ENCODE data around the gene KCTD17. TPM values are rescaled to one million over a fixed set of nuclear protein-coding genes. Genes with fewer than 3 reads are reported as not detected.

KCTD17 gene
- total and polyA plus RNA-seq, 12 donors: 6.9 to 49.2 (median 16.4) TPM

DNA sequence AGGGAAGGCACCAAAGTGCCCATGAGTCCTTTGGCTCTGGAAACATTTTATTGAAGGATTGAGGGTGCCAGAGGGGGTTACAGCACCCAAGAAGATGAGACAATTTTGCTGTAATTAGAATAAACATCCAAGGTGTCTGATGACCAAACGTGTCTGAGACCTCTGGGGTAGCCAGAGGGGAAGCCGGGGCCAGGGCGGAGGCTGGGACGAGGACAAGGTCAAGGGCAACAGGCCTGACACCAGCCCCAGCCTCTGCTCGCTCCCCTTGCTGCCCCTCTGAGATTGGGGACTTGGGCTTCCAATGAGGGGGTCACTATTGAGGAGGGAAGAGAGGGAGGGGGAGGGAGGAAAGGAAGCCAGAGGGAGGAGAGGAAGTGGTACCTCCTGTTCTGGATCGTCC, 32.4 kb downstream of the KCTD17 start:
- H3K36me3 ChIP-seq: no peaks in the 10 kb centered on the region
- H3K4me1 ChIP-seq: peaks cover 0 to 15% (median 0%) of the 10 kb centered on the region in 9 donors
- H3K27me3 ChIP-seq: peaks cover 0 to 42% (median 22%) of the 10 kb centered on the region in 7 donors
- H3K4me3 ChIP-seq: no peak overlapping the region
- DNase-seq (no peak), ATAC-seq (no peak)
- intact Hi-C loops (cut with DNase I): loop anchor here in 2 of 10 donors (5.0 kb wide), 1 partner anchor 118 kb away; no protein-coding TSS in a partner anchor
- no peak overlapping the region for H3K27ac ChIP-seq
- WGBS, 2 donors: 80 to 85% methylated on average over 6 of the region's 6 CpGs
- TF ChIP-seq, protein P1, sequence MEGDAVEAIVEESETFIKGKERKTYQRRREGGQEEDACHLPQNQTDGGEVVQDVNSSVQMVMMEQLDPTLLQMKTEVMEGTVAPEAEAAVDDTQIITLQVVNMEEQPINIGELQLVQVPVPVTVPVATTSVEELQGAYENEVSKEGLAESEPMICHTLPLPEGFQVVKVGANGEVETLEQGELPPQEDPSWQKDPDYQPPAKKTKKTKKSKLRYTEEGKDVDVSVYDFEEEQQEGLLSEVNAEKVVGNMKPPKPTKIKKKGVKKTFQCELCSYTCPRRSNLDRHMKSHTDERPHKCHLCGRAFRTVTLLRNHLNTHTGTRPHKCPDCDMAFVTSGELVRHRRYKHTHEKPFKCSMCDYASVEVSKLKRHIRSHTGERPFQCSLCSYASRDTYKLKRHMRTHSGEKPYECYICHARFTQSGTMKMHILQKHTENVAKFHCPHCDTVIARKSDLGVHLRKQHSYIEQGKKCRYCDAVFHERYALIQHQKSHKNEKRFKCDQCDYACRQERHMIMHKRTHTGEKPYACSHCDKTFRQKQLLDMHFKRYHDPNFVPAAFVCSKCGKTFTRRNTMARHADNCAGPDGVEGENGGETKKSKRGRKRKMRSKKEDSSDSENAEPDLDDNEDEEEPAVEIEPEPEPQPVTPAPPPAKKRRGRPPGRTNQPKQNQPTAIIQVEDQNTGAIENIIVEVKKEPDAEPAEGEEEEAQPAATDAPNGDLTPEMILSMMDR (IDR thresholded peaks at IDR 0.05): no peak
- H3K9me3 ChIP-seq: no peaks in the 10 kb centered on the region

DNA sequence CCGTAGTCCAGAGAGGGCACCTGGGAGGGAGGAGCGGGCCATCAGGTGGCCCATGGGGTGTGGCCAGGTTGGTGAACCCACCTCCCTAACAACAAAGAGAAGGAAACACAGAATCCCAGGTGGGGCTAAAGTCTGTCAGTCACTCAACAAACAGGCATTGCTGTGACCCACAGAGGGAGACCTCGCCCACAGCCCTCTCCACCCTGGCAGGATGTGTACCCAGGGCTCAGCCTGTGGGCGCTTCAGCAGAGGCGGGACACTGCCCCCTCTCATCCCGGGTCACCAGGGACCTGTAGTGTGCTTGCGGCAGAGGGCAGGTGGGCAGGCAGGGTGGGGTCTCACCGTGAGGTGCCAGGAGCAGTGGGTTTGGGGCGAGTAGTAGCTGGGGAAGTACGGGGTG, 32.8 kb downstream of the KCTD17 start:
- intact Hi-C loops (cut with DNase I): loop anchor here in 2 of 10 donors (5.0 kb wide), 1 partner anchor 118 kb away; no protein-coding TSS in a partner anchor
- Histone ChIP-seq H3K27ac (no peak overlapping the region), H3K4me1 (peaks cover 0 to 10% (median 0%) of the 10 kb centered on the region in 9 donors), H3K27me3 (peaks cover 0 to 47% (median 22%) of the 10 kb centered on the region in 7 donors), H3K9me3 (no peaks in the 10 kb centered on the region), H3K36me3 (no peaks in the 10 kb centered on the region), H3K4me3 (no peak overlapping the region)
- ATAC-seq: no peak
- no peak for DNase-seq
- WGBS, 2 donors: 87 to 89% methylated on average over 10 of the region's 10 CpGs
- TF ChIP-seq, protein P1 (IDR thresholded peaks at IDR 0.05): no peak

DNA sequence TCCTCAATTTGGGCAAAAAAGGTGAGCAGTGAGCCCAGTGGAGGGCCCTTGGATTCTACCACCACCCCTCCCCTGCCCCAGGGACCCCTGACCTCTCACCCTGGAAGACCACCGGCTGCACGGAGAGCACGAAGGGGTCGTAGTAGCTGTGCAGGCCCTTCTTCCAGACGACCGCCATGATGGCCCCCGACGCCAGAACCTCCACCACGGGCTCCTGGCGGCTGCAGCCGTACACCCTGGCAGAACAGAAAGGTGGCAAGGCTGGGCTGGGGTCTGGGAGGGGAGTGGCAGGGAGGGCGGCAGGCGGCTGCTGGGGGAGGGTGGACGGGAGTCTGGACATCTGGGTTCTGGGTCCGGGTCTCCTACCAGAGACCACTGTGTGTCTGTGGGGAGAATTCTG, 34.6 kb downstream of the KCTD17 start:
- H3K9me3 ChIP-seq: no peaks in the 10 kb centered on the region
- no peak overlapping the region for H3K27ac ChIP-seq
- no peaks in the 10 kb centered on the region for H3K4me1 ChIP-seq
- DNase-seq (no peak), ATAC-seq (no peak)
- WGBS, 2 donors: 72 to 76% methylated on average over 15 of the region's 15 CpGs
- H3K27me3 ChIP-seq: peaks cover 0 to 48% (median 27%) of the 10 kb centered on the region in 7 donors
- H3K4me3 ChIP-seq: no peak overlapping the region
- intact Hi-C loops (cut with DNase I): no loop called here
- TF ChIP-seq, protein P1 (IDR thresholded peaks at IDR 0.05): no peak
- H3K36me3 ChIP-seq: no peaks in the 10 kb centered on the region

DNA sequence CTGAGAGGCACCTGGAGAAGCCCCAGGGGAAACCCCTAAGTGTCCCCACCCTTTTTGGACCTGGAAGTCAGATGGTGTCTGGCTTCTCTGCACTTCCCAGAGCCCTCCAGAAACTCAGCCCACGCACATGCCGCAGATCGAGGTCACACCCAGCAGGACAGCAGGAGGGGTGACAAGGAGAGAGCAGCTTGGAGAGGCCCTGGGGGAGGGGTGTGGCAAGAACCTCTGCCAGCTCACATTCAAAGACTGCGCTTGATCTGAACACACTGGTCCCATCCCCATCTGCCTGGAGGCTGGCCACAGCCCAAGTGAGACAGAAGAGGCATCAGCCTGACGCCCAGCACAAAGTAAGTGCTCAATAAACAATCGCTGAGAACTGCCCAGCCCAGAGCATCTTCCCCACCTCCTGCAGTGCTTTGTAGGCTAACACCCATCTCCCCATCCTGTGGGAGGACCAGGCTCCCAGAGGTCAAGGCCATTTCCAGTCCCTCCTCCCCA, 36.6 kb downstream of the KCTD17 start:
- DNase-seq (no peak), ATAC-seq (no peak)
- intact Hi-C loops (cut with DNase I): no loop called here
- Histone ChIP-seq H3K9me3 (no peaks in the 10 kb centered on the region), H3K4me1 (no peaks in the 10 kb centered on the region), H3K27ac (no peak overlapping the region), H3K4me3 (no peak overlapping the region), H3K27me3 (peaks cover 0 to 55% (median 27%) of the 10 kb centered on the region in 7 donors), H3K36me3 (no peaks in the 10 kb centered on the region)
- TF ChIP-seq, protein P1 (IDR thresholded peaks at IDR 0.05): no peak
- 31 to 34% methylated on average over 6 of the region's 6 CpGs for WGBS, 2 donors
